A673 (cell line): Measurements from ENCODE around the gene CALR. TPM values are rescaled to one million over a fixed set of nuclear protein-coding genes. Genes with fewer than 3 reads are reported as not detected.

Experiments
- BruUV-seq: library from RNA; stranded (reverse); fragments of 400-500 nt; replicated peaks from 2 replicates; lab custom pipeline; 2021; lab: Mats Ljungman, UMichigan
- CTCF ChIA-PET: fragments of 300-600 bp; sonication (Branson Sonifier 250); formaldehyde crosslinking; loops from one replicate; lab custom pipeline; 2022; ENCODE audit warnings: antibody characterized with exemption; lab: Charles Lee
- POLR2A ChIA-PET: fragments of 300-600 bp; sonication (Branson Sonifier 250); formaldehyde crosslinking; loops from one replicate; lab custom pipeline; 2022; ENCODE audit warnings: antibody characterized with exemption; ENCODE audit not compliant: low non-redundant PET; lab: Charles Lee
- DNase-seq: peaks from one replicate; pipeline ENCODE4 v3.0.0-alpha.2; 2015; ENCODE audit warnings: low spot score
- H3K27ac ChIP-seq: fragments of 200-600 bp; sonication (generic); 2 replicates; pipeline ENCODE4 v1.5.1; 2016; ENCODE audit warnings: mixed run types, low read depth, mild to moderate bottlenecking, mixed read lengths, antibody characterized with exemption, low read length; ENCODE audit not compliant: poor library complexity, severe bottlenecking
- H3K27me3 ChIP-seq: fragments of 200-600 bp; sonication (generic); replicated peaks from 2 replicates; pipeline ENCODE4 v1.6.1; 2017; ENCODE audit warnings: mixed run types, low read depth, mild to moderate bottlenecking, mixed read lengths, antibody characterized with exemption, low read length; ENCODE audit not compliant: insufficient read depth, poor library complexity
- H3K36me3 ChIP-seq: fragments of 200-600 bp; sonication (generic); 2 replicates; pipeline ENCODE4 v1.6.1; 2016; ENCODE audit warnings: mixed run types, mild to moderate bottlenecking, mixed read lengths, antibody characterized with exemption, low read length; ENCODE audit not compliant: insufficient read depth, poor library complexity, severe bottlenecking
- H3K4me1 ChIP-seq: fragments of 200-600 bp; sonication (generic); 2 replicates; pipeline ENCODE4 v1.6.1; 2017; ENCODE audit warnings: mixed run types, mild to moderate bottlenecking, mixed read lengths, antibody characterized with exemption, low read length; ENCODE audit not compliant: insufficient read depth, poor library complexity, severe bottlenecking
- H3K4me3 ChIP-seq: fragments of 200-600 bp; sonication (generic); 2 replicates; pipeline ENCODE4 v1.5.1; 2016; ENCODE audit warnings: low read depth, mixed run types, mild to moderate bottlenecking, mixed read lengths, low read length; ENCODE audit not compliant: poor library complexity, severe bottlenecking
- H3K9me3 ChIP-seq: fragments of 200-600 bp; sonication (generic); 2 replicates; pipeline ENCODE4 v1.6.1; 2016; ENCODE audit warnings: mixed run types, low read depth, mild to moderate bottlenecking, mixed read lengths, antibody characterized with exemption, low read length; ENCODE audit not compliant: poor library complexity, severe bottlenecking
- EZH2 ChIP-seq: fragments of 200-600 bp; sonication (generic); IDR thresholded peaks from 2 replicates; pipeline ENCODE4 v1.6.1; 2017; ENCODE audit warnings: borderline replicate concordance, low read depth, mild to moderate bottlenecking, mixed read lengths, antibody characterized with exemption, low read length; ENCODE audit not compliant: poor library complexity, severe bottlenecking
- intact Hi-C: fragments of 100-400 bp; cut with micrococcal nuclease; formaldehyde crosslinking; loops from one replicate; pipeline ENCODE4 v1.10.0; 2022; ENCODE audit not compliant: unreplicated experiment
- total RNA-seq: library from RNA; stranded (reverse); gene quantifications from 2 replicates; pipeline ENCODE4 v1.2.3, GENCODE V29; 2021
- TF ChIP-seq, protein P1 (sequence below): fragments of 300-800, 200-600 bp; sonication (generic); conservative IDR thresholded peaks from 2 replicates; pipeline ENCODE4 v1.5.1; 2017; ENCODE audit warnings: low read depth, mild to moderate bottlenecking, antibody characterized with exemption, low read length, moderate library complexity, mixed read lengths

CALR gene
- total RNA-seq, 1 experiment from 2014 or later = 994 TPM

DNA sequence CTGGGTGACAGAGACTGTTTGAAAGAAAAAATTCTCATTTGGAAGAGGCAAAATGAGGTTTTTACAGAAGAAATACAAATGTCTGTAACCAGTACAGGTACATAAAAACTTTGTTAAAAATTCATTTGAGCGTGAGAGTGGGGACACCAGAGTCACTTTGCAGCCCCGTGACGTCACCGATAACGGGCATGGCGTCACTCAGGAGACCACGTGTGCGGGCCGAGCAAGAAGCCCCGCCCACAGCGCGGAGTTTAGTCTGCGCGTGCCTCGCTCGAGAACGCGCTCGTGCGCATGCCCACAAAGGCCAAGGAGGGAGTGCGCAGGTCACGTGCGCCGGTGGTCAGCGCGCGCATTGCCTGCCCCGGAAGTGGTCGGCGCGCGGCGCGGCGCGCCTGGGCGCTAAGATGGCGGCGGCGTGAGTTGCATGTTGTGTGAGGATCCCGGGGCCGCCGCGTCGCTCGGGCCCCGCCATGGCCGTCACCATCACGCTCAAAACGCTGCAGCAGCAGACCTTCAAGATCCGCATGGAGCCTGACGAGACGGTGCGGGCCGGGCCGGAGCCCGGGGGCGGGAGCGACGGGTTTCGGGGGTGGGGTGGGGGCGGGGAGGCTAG is 7.2 kb downstream of the CALR start, which contains the start of gene RAD23A:
Gene RAD23A, plus strand, starts transcription at position 384 of the 613 bp plus-strand sequence. Its CDS starts 87 bp downstream, at position 471.
- H3K27me3 ChIP-seq = no peaks in the 10 kb centered on the region
- BruUV-seq = no TSS peak
- POLR2A ChIA-PET = no interaction called here
- H3K9me3 ChIP-seq = no peaks in the 10 kb centered on the region
- H3K4me1 ChIP-seq = peaks cover 21% of the 10 kb centered on the region
- peak within 1 kb of the TSS; percentile 97 for H3K27ac ChIP-seq
- intact Hi-C loops = no loop called here
- H3K4me3 ChIP-seq = peak within 1 kb of the TSS; percentile 98
- DNase-seq = peak; percentile 99
- peaks cover 83% of the 10 kb centered on the region for H3K36me3 ChIP-seq
- no peak for TF ChIP-seq EZH2
- TF ChIP-seq, protein P1, sequence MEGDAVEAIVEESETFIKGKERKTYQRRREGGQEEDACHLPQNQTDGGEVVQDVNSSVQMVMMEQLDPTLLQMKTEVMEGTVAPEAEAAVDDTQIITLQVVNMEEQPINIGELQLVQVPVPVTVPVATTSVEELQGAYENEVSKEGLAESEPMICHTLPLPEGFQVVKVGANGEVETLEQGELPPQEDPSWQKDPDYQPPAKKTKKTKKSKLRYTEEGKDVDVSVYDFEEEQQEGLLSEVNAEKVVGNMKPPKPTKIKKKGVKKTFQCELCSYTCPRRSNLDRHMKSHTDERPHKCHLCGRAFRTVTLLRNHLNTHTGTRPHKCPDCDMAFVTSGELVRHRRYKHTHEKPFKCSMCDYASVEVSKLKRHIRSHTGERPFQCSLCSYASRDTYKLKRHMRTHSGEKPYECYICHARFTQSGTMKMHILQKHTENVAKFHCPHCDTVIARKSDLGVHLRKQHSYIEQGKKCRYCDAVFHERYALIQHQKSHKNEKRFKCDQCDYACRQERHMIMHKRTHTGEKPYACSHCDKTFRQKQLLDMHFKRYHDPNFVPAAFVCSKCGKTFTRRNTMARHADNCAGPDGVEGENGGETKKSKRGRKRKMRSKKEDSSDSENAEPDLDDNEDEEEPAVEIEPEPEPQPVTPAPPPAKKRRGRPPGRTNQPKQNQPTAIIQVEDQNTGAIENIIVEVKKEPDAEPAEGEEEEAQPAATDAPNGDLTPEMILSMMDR = no peak
- CTCF ChIA-PET = interaction anchor here (1.0 kb wide), 1 partner anchor 20 kb away, joined by 3 read pairs; no protein-coding TSS in a partner anchor

DNA sequence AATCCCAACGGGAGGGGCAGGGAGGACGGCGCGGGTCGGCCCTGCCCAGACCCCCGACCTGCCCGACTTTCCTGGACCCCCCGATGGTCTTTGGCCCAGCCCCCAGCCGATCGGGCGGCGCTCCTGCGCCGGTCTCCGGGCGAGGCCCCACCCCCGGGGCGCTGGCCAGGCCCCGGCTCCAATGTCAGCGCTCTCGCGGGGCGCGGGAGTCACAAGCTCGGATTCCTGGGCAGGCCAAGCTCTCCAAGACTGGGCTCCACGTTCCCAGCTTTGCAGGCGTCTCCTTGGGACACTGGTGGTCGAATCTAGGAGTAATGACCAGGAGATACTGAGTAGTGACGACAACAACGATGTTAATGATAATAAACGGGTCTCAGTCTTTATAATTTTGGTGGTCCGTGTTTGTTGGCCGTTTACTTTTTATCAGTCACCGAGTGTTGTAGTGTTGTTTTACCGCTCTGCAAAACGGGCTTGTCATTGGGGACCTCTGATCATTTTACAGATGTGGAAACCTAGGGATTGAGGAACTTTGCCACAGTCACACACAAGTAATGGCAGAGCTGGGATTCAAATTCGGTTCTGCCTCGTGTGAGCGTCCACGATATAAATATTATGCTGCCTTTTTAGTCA is 7.8 kb downstream of the CALR start:
- no peak for TF ChIP-seq EZH2
- TF ChIP-seq, protein P1 = no peak
- no peaks in the 10 kb centered on the region for H3K9me3 ChIP-seq
- ChIA-PET CTCF (interaction anchor here (1.0 kb wide), 1 partner anchor 19 kb away, joined by 3 read pairs; no protein-coding TSS in a partner anchor), POLR2A (interaction anchor here (0.6 kb wide), 1 partner anchor 71 kb away, joined by 3 read pairs; no protein-coding TSS in a partner anchor)
- H3K4me3 ChIP-seq = peak overlapping the region; percentile 98
- H3K4me1 ChIP-seq = peaks cover 15% of the 10 kb centered on the region
- BruUV-seq = no TSS peak
- peak; percentile 80 for DNase-seq
- peak overlapping the region; percentile 97 for H3K27ac ChIP-seq
- no peaks in the 10 kb centered on the region for H3K27me3 ChIP-seq
- intact Hi-C loops = no loop called here
- peaks cover 83% of the 10 kb centered on the region for H3K36me3 ChIP-seq

DNA sequence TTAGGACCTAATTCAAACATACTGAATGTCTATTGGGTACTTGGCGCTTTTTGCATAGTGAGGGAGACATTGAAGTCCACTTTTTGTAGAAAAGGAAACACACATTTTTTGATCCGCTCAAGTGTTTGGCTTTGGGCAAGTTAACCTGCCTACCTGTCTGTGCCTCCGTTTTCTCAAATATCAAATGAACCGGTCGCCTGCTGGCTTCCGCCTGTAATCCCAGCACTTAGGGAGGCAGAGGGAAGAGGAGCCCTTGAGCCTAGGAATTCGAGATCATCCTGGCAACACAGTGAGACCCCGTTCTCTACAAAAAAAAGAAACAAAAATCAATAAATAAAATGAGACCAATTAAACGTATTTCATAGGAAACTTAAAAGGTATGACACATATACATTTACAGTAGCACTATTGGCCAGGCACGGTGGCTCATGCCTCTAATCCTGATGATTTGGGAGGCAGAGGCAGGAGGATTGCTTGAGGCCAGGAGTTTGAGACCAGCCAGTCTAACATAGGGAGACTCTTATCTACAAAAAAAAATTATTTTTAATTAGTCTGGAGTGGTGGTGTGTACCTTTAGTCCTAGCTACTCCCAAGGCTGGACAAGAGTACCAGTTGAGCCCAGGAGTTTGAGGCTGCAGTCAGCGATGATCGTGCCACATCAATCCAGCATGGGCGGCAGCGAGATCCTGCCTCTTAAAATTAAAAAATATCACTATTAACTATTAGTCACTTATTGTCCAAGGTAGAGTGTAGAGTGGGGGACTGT is 8.5 kb downstream of the CALR start:
- no peak for DNase-seq
- intact Hi-C loops = no loop called here
- Histone ChIP-seq H3K9me3 (no peaks in the 10 kb centered on the region), H3K36me3 (peaks cover 83% of the 10 kb centered on the region), H3K27me3 (no peaks in the 10 kb centered on the region), H3K4me3 (peak overlapping the region; percentile 98), H3K27ac (peak overlapping the region; percentile 97), H3K4me1 (peaks cover 14% of the 10 kb centered on the region)
- POLR2A ChIA-PET = interaction anchor here (0.6 kb wide), 1 partner anchor 71 kb away, joined by 3 read pairs; no protein-coding TSS in a partner anchor
- TF ChIP-seq, protein P1 = no peak
- TF ChIP-seq EZH2 = no peak
- BruUV-seq = TSS peak; percentile 29
- CTCF ChIA-PET = interaction anchor here (0.6 to 1.0 kb wide), 2 partner anchors 19 to 21 kb away, joined by 3 to 5 read pairs; no protein-coding TSS in a partner anchor
